ENCODE data around the gene GRIK2. TPM values are rescaled to one million over a fixed set of nuclear protein-coding genes. Genes with fewer than 3 reads are reported as not detected.

Gene GRIK2
- total and polyA plus RNA-seq, 2 donors (not counting 3 experiments of a cell fraction or from before 2014, with no cell fraction given), result not detected

- DNase-seq (ENCODE audit: low read depth, low spot score) (no peak), FAIRE-seq (no peak)
- Histone ChIP-seq H2AFZ (ENCODE audit: low read depth, low read length) (no peak overlapping the region), H3K36me3 (ENCODE audit: control insufficient read depth in 2 of 2, extremely low read depth in 1 of 2, insufficient read depth in 2 of 2, low read length in 2 of 2) (no peaks in the 10 kb centered on the region), H3K27me3 (ENCODE audit: control insufficient read depth in 2 of 2, insufficient read depth in 2 of 2, low read length in 2 of 2) (no peaks in the 10 kb centered on the region), H3K9me1 (replicated peaks; ENCODE audit: control insufficient read depth, extremely low read depth, insufficient read depth, low read length) (no peaks in the 10 kb centered on the region), H4K20me1 (replicated peaks; ENCODE audit: control insufficient read depth, extremely low read depth, insufficient read depth, low read length) (no peaks in the 10 kb centered on the region), H3K4me2 (ENCODE audit: insufficient read depth, low read length) (no peak overlapping the region), H3K79me2 (ENCODE audit: control insufficient read depth, insufficient read depth, low read length) (no peaks in the 10 kb centered on the region), H3K9ac (replicated peaks; ENCODE audit: extremely low read depth, insufficient read depth, low read length) (no peak overlapping the region), H3K9me3 (replicated peaks; ENCODE audit: control insufficient read depth, insufficient read depth, low read length) (no peaks in the 10 kb centered on the region), H3K4me3 (replicated peaks in 1 of 3; ENCODE audit: insufficient read depth in 1 of 3, low read depth in 1 of 3, low read length in 3 of 3) (no peak overlapping the region), H3K27ac (ENCODE audit: insufficient read depth, low read depth, low read length) (no peak overlapping the region), H3K4me1 (ENCODE audit: control insufficient read depth, extremely low read depth, insufficient read depth, low read length) (no peaks in the 10 kb centered on the region)
- ChIA-PET CTCF (no interaction called here), POLR2A (no interaction called here)
- TF ChIP-seq FOS (IDR thresholded peaks at IDR 0.05; ENCODE audit: borderline replicate concordance, insufficient read depth, low read length), result no peak
- TF ChIP-seq GATA2 (IDR thresholded peaks at IDR 0.05; ENCODE audit: insufficient read depth, insufficient read length, low read depth, low read length), result no peak
- no peak for TF ChIP-seq CTCF (IDR thresholded peaks at IDR 0.05; ENCODE audit: extremely low read depth in 1 of 2, insufficient read depth in 1 of 2, low read depth in 1 of 2, low read length in 2 of 2)
- TF ChIP-seq EZH2 (IDR thresholded peaks at IDR 0.05; ENCODE audit: borderline replicate concordance, low read depth, low read length, severe bottlenecking), result no peak
- no peak for TF ChIP-seq MYC (IDR thresholded peaks at IDR 0.05; ENCODE audit: low read depth, low read length)
- intact Hi-C loops (cut with micrococcal nuclease) (no loop called here), dilution Hi-C loops (cut with MboI; ENCODE audit: extremely low pct_ligation_motif_present, low sequenced_read_pairs) (no loop called here)
- no TSS peak for BruUV-seq (replicated peaks)
Measured at GRCh38 chr6:101992286-101992685, 598.8 kb downstream of the GRIK2 start.

GRCh38 chr6:101994521-101994920, 601.0 kb downstream of the GRIK2 start:
- Histone ChIP-seq H3K9me3 (replicated peaks; ENCODE audit: control insufficient read depth, insufficient read depth, low read length) (no peaks in the 10 kb centered on the region), H3K27ac (ENCODE audit: insufficient read depth, low read depth, low read length) (no peak overlapping the region), H3K4me2 (ENCODE audit: insufficient read depth, low read length) (no peak overlapping the region), H2AFZ (ENCODE audit: low read depth, low read length) (no peak overlapping the region), H3K9ac (replicated peaks; ENCODE audit: extremely low read depth, insufficient read depth, low read length) (no peak overlapping the region), H3K27me3 (ENCODE audit: control insufficient read depth in 2 of 2, insufficient read depth in 2 of 2, low read length in 2 of 2) (no peaks in the 10 kb centered on the region), H3K79me2 (ENCODE audit: control insufficient read depth, insufficient read depth, low read length) (no peaks in the 10 kb centered on the region), H3K4me3 (replicated peaks in 1 of 3; ENCODE audit: insufficient read depth in 1 of 3, low read depth in 1 of 3, low read length in 3 of 3) (no peak overlapping the region), H3K9me1 (replicated peaks; ENCODE audit: control insufficient read depth, extremely low read depth, insufficient read depth, low read length) (no peaks in the 10 kb centered on the region), H4K20me1 (replicated peaks; ENCODE audit: control insufficient read depth, extremely low read depth, insufficient read depth, low read length) (no peaks in the 10 kb centered on the region), H3K36me3 (ENCODE audit: control insufficient read depth in 2 of 2, extremely low read depth in 1 of 2, insufficient read depth in 2 of 2, low read length in 2 of 2) (no peaks in the 10 kb centered on the region), H3K4me1 (ENCODE audit: control insufficient read depth, extremely low read depth, insufficient read depth, low read length) (no peaks in the 10 kb centered on the region)
- FAIRE-seq, result no peak
- TF ChIP-seq JUN (IDR thresholded peaks at IDR 0.05; ENCODE audit: borderline replicate concordance, insufficient read depth, insufficient read length, low read depth) (no peak), MAX (IDR thresholded peaks at IDR 0.05; ENCODE audit: insufficient read depth, insufficient read length) (no peak), FOS (IDR thresholded peaks at IDR 0.05; ENCODE audit: borderline replicate concordance, insufficient read depth, low read length) (no peak), EZH2 (IDR thresholded peaks at IDR 0.05; ENCODE audit: borderline replicate concordance, low read depth, low read length, severe bottlenecking) (no peak), POLR2A (IDR thresholded peaks at IDR 0.05; ENCODE audit: low read depth, low read length) (no peak), MYC (IDR thresholded peaks at IDR 0.05; ENCODE audit: low read depth, low read length) (no peak), POLR2AphosphoS5 (IDR thresholded peaks at IDR 0.05; ENCODE audit: insufficient read depth, low read depth, low read length) (no peak), CTCF (IDR thresholded peaks at IDR 0.05; ENCODE audit: extremely low read depth in 1 of 2, insufficient read depth in 1 of 2, low read depth in 1 of 2, low read length in 2 of 2) (no peak), GATA2 (IDR thresholded peaks at IDR 0.05; ENCODE audit: insufficient read depth, insufficient read length, low read depth, low read length) (no peak)
- dilution Hi-C loops (cut with MboI; ENCODE audit: extremely low pct_ligation_motif_present, low sequenced_read_pairs) (no loop called here), intact Hi-C loops (cut with micrococcal nuclease) (no loop called here)
- no TSS peak for BruUV-seq (replicated peaks)
- no peak for DNase-seq (ENCODE audit: low read depth, low spot score)
- CTCF ChIA-PET, result no interaction called here
- POLR2A ChIA-PET, result no interaction called here

Measured in endothelial cell of umbilical vein (primary cell).